Liver (tissue), 9 donors: ENCODE measurements around the gene C12orf57. TPM values are rescaled to one million over a fixed set of nuclear protein-coding genes. Genes with fewer than 3 reads are reported as not detected.

Experiments used
- DNase-seq: peaks from one replicate; pipeline ENCODE4 v3.0.0-alpha.2; 2017; ENCODE audit warnings: low spot score
- H3K27ac ChIP-seq, 2 donors: one replicate each; pipeline ENCODE4 v1.7.0; 2013; ENCODE audit warnings: inconsistent platforms in 2 of 2, low read length in 2 of 2, control low read depth in 1 of 2, low read depth in 1 of 2, mild to moderate bottlenecking in 1 of 2
- H3K27me3 ChIP-seq, 4 donors: one replicate each; pipeline versions ENCODE4 v1.6.1 to v1.7.0; 2013; ENCODE audit warnings: low read length in 3 of 4, inconsistent platforms in 1 of 4, mild to moderate bottlenecking in 1 of 4, moderate library complexity in 1 of 4; ENCODE audit not compliant: control insufficient read depth in 4 of 4, insufficient read depth in 4 of 4
- H3K36me3 ChIP-seq, 4 donors: one replicate each; pipeline versions ENCODE4 v1.6.1 to v1.7.0; 2013; ENCODE audit warnings: low read length in 3 of 4, mild to moderate bottlenecking in 3 of 4, low read depth in 1 of 4, moderate library complexity in 1 of 4; ENCODE audit not compliant: control insufficient read depth in 4 of 4, insufficient read depth in 3 of 4
- H3K4me1 ChIP-seq, 4 donors: one replicate each; pipeline versions ENCODE4 v1.6.1 to v1.7.0; 2013; ENCODE audit warnings: low read length in 3 of 4, mild to moderate bottlenecking in 3 of 4, moderate library complexity in 1 of 4; ENCODE audit not compliant: control insufficient read depth in 4 of 4, insufficient read depth in 4 of 4
- H3K4me3 ChIP-seq, 3 donors: one replicate each; pipeline versions ENCODE4 v1.6.1 to v1.7.0; 2013; ENCODE audit warnings: low read length in 3 of 3, control low read depth in 1 of 3, low read depth in 1 of 3, mild to moderate bottlenecking in 1 of 3
- H3K9ac ChIP-seq, 2 donors: one replicate each; pipeline ENCODE4 v1.7.0; 2013; ENCODE audit warnings: low read length in 2 of 2, mild to moderate bottlenecking in 2 of 2, moderate library complexity in 2 of 2, control low read depth in 1 of 2, low read depth in 1 of 2
- H3K9me3 ChIP-seq, 4 donors: one replicate each; pipeline versions ENCODE4 v1.6.1 to v1.7.0; 2013; ENCODE audit warnings: low read length in 3 of 4; ENCODE audit not compliant: control insufficient read depth in 4 of 4
- EGR1 ChIP-seq, 2 donors: IDR thresholded peaks; 2 replicates each; pipeline ENCODE4 v1.6.1; 2016 to 2018; ENCODE audit warnings: antibody characterized with exemption in 2 of 2, low read depth in 2 of 2
- FOXA1 ChIP-seq: IDR thresholded peaks from 2 replicates; pipeline ENCODE4 v1.6.1; 2016; ENCODE audit warnings: antibody characterized with exemption
- FOXA2 ChIP-seq: IDR thresholded peaks from 2 replicates; pipeline ENCODE4 v1.6.1; 2016; ENCODE audit warnings: antibody characterized with exemption
- GABPA ChIP-seq, 2 donors: IDR thresholded peaks in 1 of 2; conservative IDR thresholded peaks in 1 of 2; 2 replicates each; pipeline ENCODE4 v1.6.1; 2016; ENCODE audit warnings: antibody characterized with exemption in 2 of 2, mild to moderate bottlenecking in 1 of 2, moderate library complexity in 1 of 2
- HNF4A ChIP-seq, 2 donors: conservative IDR thresholded peaks; 2 replicates each; pipeline ENCODE4 v1.6.1; 2016; ENCODE audit warnings: antibody characterized with exemption in 2 of 2, mild to moderate bottlenecking in 2 of 2
- HNF4G ChIP-seq: IDR thresholded peaks from 2 replicates; pipeline ENCODE4 v1.6.1; 2016; ENCODE audit warnings: antibody characterized with exemption
- JUND ChIP-seq, 2 donors: IDR thresholded peaks; 2 replicates each; pipeline ENCODE4 v1.6.1; 2016; ENCODE audit warnings: antibody characterized with exemption in 2 of 2
- MAX ChIP-seq: IDR thresholded peaks from 2 replicates; pipeline ENCODE4 v1.6.1; 2016; ENCODE audit warnings: antibody characterized with exemption
- NR2F2 ChIP-seq: IDR thresholded peaks from 2 replicates; pipeline ENCODE4 v1.6.1; 2016; ENCODE audit warnings: antibody characterized with exemption
- RAD21 ChIP-seq, 2 donors: IDR thresholded peaks; 2 replicates each; pipeline ENCODE4 v1.6.1; 2016; ENCODE audit warnings: antibody characterized with exemption in 2 of 2, mild to moderate bottlenecking in 2 of 2
- REST ChIP-seq: IDR thresholded peaks from 2 replicates; pipeline ENCODE4 v1.6.1; 2016; ENCODE audit warnings: antibody characterized with exemption, mild to moderate bottlenecking
- RXRA ChIP-seq, 2 donors: IDR thresholded peaks; 2 replicates each; pipeline ENCODE4 v1.6.1; 2017 to 2018; ENCODE audit warnings: antibody characterized with exemption in 2 of 2, mild to moderate bottlenecking in 1 of 2
- SP1 ChIP-seq: IDR thresholded peaks from 2 replicates; pipeline ENCODE4 v1.6.1; 2018; ENCODE audit warnings: antibody characterized with exemption, mild to moderate bottlenecking
- TAF1 ChIP-seq: conservative IDR thresholded peaks from 2 replicates; pipeline ENCODE4 v1.6.1; 2016; ENCODE audit warnings: antibody characterized with exemption, mild to moderate bottlenecking
- YY1 ChIP-seq: IDR thresholded peaks from 2 replicates; pipeline ENCODE4 v1.6.1; 2016; ENCODE audit warnings: antibody characterized with exemption, mild to moderate bottlenecking
- WGBS: extraction: QIAGEN DNeasy Blood & Tissue Kit; methylation state at CpG from one replicate; pipeline ENCODE4 v1.1.7; 2013; 5-methylcytosine and 5-hydroxymethylcytosine counted together
- polyA plus RNA-seq, 2 donors: library from polyadenylated mRNA; stranded (reverse) in 1 of 2; unstranded in 1 of 2; fragments of 200-250 nt in 1 of 2; fragments of >200 nt in 1 of 2; fragmentation: Nextera tagmentation in 1 of 2; extraction: Ambion mirVana in 1 of 2; gene quantifications; one replicate each; pipeline versions ENCODE4 v1.2.1 to v1.2.3, GENCODE V29; 2013 to 2015
- total RNA-seq, 2 donors: library from RNA; depleted of rRNA; stranded (reverse); fragments of >200 nt; gene quantifications; one replicate each; pipeline ENCODE4 v1.2.3, GENCODE V29; 2014
- TF ChIP-seq, protein P1 (sequence below): IDR thresholded peaks from 2 replicates; pipeline ENCODE4 v1.6.1; 2016; ENCODE audit warnings: antibody characterized with exemption
- TF ChIP-seq, protein P2 (sequence below): fragments of 150-350 bp; IDR thresholded peaks from 2 replicates; pipeline ENCODE4 v1.5.1; 2017; ENCODE audit warnings: improper control_type of control experiment, low read depth, low read length; ENCODE audit not compliant: missing input control
- TF ChIP-seq, protein P3 (sequence below): IDR thresholded peaks from 2 replicates; pipeline ENCODE4 v1.6.1; 2016; ENCODE audit warnings: antibody characterized with exemption
- donor health status: healthy.
- donor health status: healthy.
- donor health status: healthy.
- donor health status: healthy.
- donor health status: healthy.

C12orf57 gene
- total and polyA plus RNA-seq, 4 donors, result 49.2 to 193 (median 65.7) TPM

GRCh38 chr12:6904280-6905276 lies 39.2 kb upstream of the C12orf57 start, which contains the start of gene LRRC23:
TSS of gene LRRC23 (plus strand) at chr12:6904822. CDS start at chr12:6905634, 812 bp downstream.
- H3K27me3 ChIP-seq, result no peaks in the 10 kb centered on the region
- no peaks in the 10 kb centered on the region for H3K36me3 ChIP-seq
- peaks cover 1 to 11% (median 8%) of the 10 kb centered on the region in 4 donors for H3K4me1 ChIP-seq
- 6% methylated on average over 34 of the region's 34 CpGs for WGBS
- no peaks in the 10 kb centered on the region for H3K9me3 ChIP-seq
- TF ChIP-seq, protein P1, sequence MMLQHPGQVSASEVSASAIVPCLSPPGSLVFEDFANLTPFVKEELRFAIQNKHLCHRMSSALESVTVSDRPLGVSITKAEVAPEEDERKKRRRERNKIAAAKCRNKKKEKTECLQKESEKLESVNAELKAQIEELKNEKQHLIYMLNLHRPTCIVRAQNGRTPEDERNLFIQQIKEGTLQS, result peak; percentile 72
- TF ChIP-seq RAD21 (IDR thresholded peaks at IDR 0.05) (peak in 1 of 2 donors; percentile 3), JUND (IDR thresholded peaks at IDR 0.05) (peak; percentile 90 to 93), YY1 (peak; percentile 48), TAF1 (no peak), SP1 (peak; percentile 69), FOXA1 (no peak), MAX (peak; percentile 74), GABPA (IDR thresholded peaks at IDR 0.05 in 1 of 2, conservative IDR thresholded peaks at IDR 0.05 in 1 of 2) (peak in 1 of 2 donors; percentile 75), REST (no peak), FOXA2 (no peak), HNF4G (no peak), NR2F2 (no peak), HNF4A (conservative IDR thresholded peaks at IDR 0.05) (peak in 1 of 2 donors; percentile 90), RXRA (IDR thresholded peaks at IDR 0.05) (peak in 1 of 2 donors; percentile 18), EGR1 (IDR thresholded peaks at IDR 0.05; ENCODE audit: low read depth in 2 of 2) (peak; percentile 60 to 67)
- TF ChIP-seq, protein P2, sequence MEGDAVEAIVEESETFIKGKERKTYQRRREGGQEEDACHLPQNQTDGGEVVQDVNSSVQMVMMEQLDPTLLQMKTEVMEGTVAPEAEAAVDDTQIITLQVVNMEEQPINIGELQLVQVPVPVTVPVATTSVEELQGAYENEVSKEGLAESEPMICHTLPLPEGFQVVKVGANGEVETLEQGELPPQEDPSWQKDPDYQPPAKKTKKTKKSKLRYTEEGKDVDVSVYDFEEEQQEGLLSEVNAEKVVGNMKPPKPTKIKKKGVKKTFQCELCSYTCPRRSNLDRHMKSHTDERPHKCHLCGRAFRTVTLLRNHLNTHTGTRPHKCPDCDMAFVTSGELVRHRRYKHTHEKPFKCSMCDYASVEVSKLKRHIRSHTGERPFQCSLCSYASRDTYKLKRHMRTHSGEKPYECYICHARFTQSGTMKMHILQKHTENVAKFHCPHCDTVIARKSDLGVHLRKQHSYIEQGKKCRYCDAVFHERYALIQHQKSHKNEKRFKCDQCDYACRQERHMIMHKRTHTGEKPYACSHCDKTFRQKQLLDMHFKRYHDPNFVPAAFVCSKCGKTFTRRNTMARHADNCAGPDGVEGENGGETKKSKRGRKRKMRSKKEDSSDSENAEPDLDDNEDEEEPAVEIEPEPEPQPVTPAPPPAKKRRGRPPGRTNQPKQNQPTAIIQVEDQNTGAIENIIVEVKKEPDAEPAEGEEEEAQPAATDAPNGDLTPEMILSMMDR, result no peak
- TF ChIP-seq, protein P3, sequence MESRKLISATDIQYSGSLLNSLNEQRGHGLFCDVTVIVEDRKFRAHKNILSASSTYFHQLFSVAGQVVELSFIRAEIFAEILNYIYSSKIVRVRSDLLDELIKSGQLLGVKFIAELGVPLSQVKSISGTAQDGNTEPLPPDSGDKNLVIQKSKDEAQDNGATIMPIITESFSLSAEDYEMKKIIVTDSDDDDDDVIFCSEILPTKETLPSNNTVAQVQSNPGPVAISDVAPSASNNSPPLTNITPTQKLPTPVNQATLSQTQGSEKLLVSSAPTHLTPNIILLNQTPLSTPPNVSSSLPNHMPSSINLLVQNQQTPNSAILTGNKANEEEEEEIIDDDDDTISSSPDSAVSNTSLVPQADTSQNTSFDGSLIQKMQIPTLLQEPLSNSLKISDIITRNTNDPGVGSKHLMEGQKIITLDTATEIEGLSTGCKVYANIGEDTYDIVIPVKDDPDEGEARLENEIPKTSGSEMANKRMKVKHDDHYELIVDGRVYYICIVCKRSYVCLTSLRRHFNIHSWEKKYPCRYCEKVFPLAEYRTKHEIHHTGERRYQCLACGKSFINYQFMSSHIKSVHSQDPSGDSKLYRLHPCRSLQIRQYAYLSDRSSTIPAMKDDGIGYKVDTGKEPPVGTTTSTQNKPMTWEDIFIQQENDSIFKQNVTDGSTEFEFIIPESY, result no peak
- H3K4me3 ChIP-seq, result peak within 1 kb of the TSS; percentile 32 to 81 (median 56)
- H3K9ac ChIP-seq, result peak within 1 kb of the TSS; percentile 3 to 61
- DNase-seq, result peak; percentile 96
- peak within 1 kb of the TSS; percentile 56 to 62 for H3K27ac ChIP-seq
